Upper lobe of left lung (tissue), 6 donors: ENCODE measurements around the gene JDP2. TPM values are rescaled to one million over a fixed set of nuclear protein-coding genes. Genes with fewer than 3 reads are reported as not detected.

Experiments
- ATAC-seq, 2 donors: fragments of 200-7000 bp; cut with Tn5 transposase; one replicate each; pipeline ENCODE4 v1.9.1; 2022; ENCODE audit warnings: mild to moderate bottlenecking in 2 of 2, moderate library complexity in 2 of 2; ENCODE audit not compliant: low FRiP score in 2 of 2
- DNase-seq, 2 donors: peaks; one replicate each; pipeline ENCODE4 v3.0.0-alpha.2; 2019 to 2020
- H3K27ac ChIP-seq, 4 donors: fragments of 200-600 bp; sonication (generic); one replicate each; pipeline ENCODE4 v1.5.1; 2016 to 2019
- H3K27me3 ChIP-seq, 4 donors: fragments of 200-600 bp; sonication (generic); one replicate each; pipeline ENCODE4 v1.5.1; 2017 to 2019
- H3K36me3 ChIP-seq, 4 donors: fragments of 200-600 bp; sonication (generic); one replicate each; pipeline ENCODE4 v1.5.1; 2016 to 2019
- H3K4me1 ChIP-seq, 4 donors: fragments of 200-600 bp; sonication (generic); one replicate each; pipeline ENCODE4 v1.5.1; 2018 to 2019
- H3K4me3 ChIP-seq, 4 donors: fragments of 200-600 bp; sonication (generic); one replicate each; pipeline ENCODE4 v1.5.1; 2017 to 2019; ENCODE audit warnings: mild to moderate bottlenecking in 2 of 4, moderate library complexity in 1 of 4
- H3K9me3 ChIP-seq, 4 donors: fragments of 200-600 bp; sonication (generic); one replicate each; pipeline ENCODE4 v1.5.1; 2018 to 2019
- EP300 ChIP-seq, 4 donors: sonication (generic); formaldehyde crosslinking; IDR thresholded peaks; one replicate each; pipeline ENCODE4 v1.5.1; 2017; ENCODE audit warnings: antibody characterized with exemption in 4 of 4, control low read depth in 2 of 4
- POLR2A ChIP-seq, 4 donors: fragments of 450-650 bp; IDR thresholded peaks; one replicate each; pipeline ENCODE4 v1.5.1; 2016 to 2017; ENCODE audit warnings: antibody characterized with exemption in 4 of 4, mild to moderate bottlenecking in 2 of 4
- POLR2AphosphoS5 ChIP-seq, 2 donors: sonication (generic); formaldehyde crosslinking; IDR thresholded peaks; one replicate each; pipeline ENCODE4 v1.5.1; 2017; ENCODE audit warnings: antibody characterized with exemption in 2 of 2
- WGBS, 2 donors: methylation state at CpG; one replicate each; pipeline ENCODE4 v1.1.5; 2017 to 2018; 5-methylcytosine and 5-hydroxymethylcytosine counted together
- total RNA-seq, 6 donors: library from RNA; depleted of rRNA in 4 of 6; stranded (reverse); fragments of >200 nt in 4 of 6; gene quantifications; one replicate each; pipeline versions ENCODE4 v1.1.0 to v1.2.1, GENCODE V29; 2016 to 2021
- TF ChIP-seq, protein P1 (sequence below), 6 experiments: fragments of 450-650 bp in 4 of 6; fragments of 200-600 bp in 2 of 6; sonication (generic) in 2 of 6; IDR thresholded peaks; one replicate each; pipeline ENCODE4 v1.5.1; 2016 to 2019; ENCODE audit warnings: antibody characterized with exemption in 6 of 6
- donor health status: DM: no; HTN: no; CAD: no; lungs with moderate emphysema.
- donor health status: DM: no; HTN: yes; CAD: no; lungs with severe emphysema.

JDP2 gene
- total RNA-seq, 6 donors from 2014 or later = 60.5 to 150 (median 110) TPM

DNA sequence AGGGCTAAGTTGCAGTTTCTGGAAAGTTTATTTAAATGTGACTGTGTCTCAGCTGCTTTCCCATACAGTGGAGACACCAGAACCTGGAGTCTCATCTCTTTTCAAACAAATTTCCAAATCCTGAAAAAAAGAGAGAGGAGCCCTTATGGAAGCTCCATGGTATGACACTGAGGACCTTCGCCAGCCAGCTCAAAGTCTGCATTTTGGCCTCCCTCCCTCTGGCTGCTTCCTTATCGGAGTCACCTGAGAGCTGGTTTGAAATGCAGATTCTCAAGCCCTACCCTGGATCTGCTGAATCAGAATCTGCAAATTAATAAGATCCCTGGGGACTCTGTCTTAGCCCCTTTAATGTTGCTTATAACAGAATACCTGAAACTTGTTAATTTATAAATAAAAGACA, 21.7 kb upstream of the JDP2 start:
- Histone ChIP-seq H3K27me3 (no peaks in the 10 kb centered on the region), H3K36me3 (no peaks in the 10 kb centered on the region), H3K4me3 (no peak overlapping the region), H3K9me3 (no peaks in the 10 kb centered on the region), H3K27ac (no peak overlapping the region), H3K4me1 (peaks cover 2 to 19% (median 11%) of the 10 kb centered on the region in 4 donors)
- no peak for TF ChIP-seq POLR2AphosphoS5 (IDR thresholded peaks at IDR 0.05)
- TF ChIP-seq POLR2A (IDR thresholded peaks at IDR 0.05) = no peak
- TF ChIP-seq EP300 (IDR thresholded peaks at IDR 0.05) = no peak
- TF ChIP-seq, protein P1, sequence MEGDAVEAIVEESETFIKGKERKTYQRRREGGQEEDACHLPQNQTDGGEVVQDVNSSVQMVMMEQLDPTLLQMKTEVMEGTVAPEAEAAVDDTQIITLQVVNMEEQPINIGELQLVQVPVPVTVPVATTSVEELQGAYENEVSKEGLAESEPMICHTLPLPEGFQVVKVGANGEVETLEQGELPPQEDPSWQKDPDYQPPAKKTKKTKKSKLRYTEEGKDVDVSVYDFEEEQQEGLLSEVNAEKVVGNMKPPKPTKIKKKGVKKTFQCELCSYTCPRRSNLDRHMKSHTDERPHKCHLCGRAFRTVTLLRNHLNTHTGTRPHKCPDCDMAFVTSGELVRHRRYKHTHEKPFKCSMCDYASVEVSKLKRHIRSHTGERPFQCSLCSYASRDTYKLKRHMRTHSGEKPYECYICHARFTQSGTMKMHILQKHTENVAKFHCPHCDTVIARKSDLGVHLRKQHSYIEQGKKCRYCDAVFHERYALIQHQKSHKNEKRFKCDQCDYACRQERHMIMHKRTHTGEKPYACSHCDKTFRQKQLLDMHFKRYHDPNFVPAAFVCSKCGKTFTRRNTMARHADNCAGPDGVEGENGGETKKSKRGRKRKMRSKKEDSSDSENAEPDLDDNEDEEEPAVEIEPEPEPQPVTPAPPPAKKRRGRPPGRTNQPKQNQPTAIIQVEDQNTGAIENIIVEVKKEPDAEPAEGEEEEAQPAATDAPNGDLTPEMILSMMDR (IDR thresholded peaks at IDR 0.05) = no peak
- ATAC-seq (no peak), DNase-seq (no peak)
- 85 to 95% methylated on average over 2 of the region's 2 CpGs for WGBS, 2 donors

DNA sequence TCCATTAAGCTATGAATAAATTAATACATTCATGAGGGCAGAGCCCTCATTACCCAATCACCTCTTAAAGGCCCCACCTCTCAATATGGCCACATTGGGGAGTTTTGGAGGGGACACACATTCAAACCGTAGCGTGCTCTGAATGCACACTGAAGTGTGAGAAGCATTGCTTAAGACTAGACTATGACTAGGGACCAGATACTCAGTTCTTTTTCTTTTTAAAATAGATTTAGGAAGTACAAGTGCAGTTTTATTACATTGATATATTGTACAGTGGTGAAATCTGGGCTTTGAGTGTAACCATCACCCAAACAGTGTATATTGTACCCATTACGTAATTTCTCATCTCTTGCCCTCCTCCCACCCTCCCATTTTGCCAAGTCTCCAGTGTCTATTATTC, 21.0 kb upstream of the JDP2 start:
- no peak overlapping the region for H3K27ac ChIP-seq
- DNase-seq (no peak), ATAC-seq (peak in 1 of 2 donors; percentile 25)
- no peak for TF ChIP-seq EP300 (IDR thresholded peaks at IDR 0.05)
- no peak for TF ChIP-seq POLR2A (IDR thresholded peaks at IDR 0.05)
- TF ChIP-seq POLR2AphosphoS5 (IDR thresholded peaks at IDR 0.05) = no peak
- TF ChIP-seq, protein P1 (IDR thresholded peaks at IDR 0.05) = no peak
- no peaks in the 10 kb centered on the region for H3K36me3 ChIP-seq
- H3K4me3 ChIP-seq = no peak overlapping the region
- H3K9me3 ChIP-seq = no peaks in the 10 kb centered on the region
- WGBS, 2 donors = 82 to 86% methylated on average over 3 of the region's 3 CpGs
- no peaks in the 10 kb centered on the region for H3K27me3 ChIP-seq
- H3K4me1 ChIP-seq = peaks cover 0 to 15% (median 11%) of the 10 kb centered on the region in 4 donors

DNA sequence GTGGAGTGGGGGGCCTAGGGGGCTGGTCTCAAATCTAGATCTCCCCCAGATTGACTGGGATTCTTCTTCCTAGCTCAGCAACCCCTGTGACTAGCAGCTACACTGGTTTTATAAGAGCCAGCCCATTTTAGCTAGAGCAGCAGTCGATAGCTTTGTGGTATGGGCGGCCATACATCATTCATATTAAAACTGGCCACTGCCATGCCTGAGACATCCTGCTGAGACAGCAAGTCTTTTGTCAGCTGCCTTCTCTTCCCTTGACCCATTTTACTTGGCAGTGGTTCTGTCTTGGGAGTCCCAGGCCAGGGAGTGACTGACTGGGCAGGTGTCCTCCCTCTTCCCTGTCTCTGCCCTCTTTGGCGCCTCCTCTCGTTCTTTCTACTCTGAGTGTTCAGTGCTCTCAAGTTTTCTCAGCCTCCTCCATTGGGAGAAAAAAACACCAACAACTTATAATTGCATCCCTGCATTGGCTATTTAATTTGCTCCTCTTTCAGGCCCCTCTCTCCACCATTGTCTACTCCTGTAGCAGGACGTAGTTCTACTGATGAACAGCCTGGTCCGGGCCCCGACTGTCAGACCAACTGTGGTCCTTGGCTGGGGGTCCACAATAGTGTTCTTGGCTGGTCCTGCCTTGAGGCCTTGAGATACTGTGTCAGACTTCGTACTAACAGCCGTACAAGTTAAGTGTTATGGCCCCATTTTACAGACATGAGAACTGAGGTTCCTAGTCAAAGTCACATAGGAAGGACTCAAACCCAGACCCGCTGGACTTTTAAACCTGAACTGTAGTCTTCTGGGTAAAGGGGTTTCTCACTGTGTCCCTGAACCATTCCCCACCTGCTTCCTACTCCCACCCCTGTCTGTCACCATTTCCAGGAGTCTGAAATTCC, 18.3 kb upstream of the JDP2 start:
- Histone ChIP-seq H3K36me3 (no peaks in the 10 kb centered on the region), H3K4me3 (no peak overlapping the region), H3K27ac (peak overlapping the region in 3 of 4 donors; percentile 7 to 46 (median 33)), H3K27me3 (no peaks in the 10 kb centered on the region), H3K4me1 (peaks cover 0 to 10% (median 6%) of the 10 kb centered on the region in 4 donors), H3K9me3 (no peaks in the 10 kb centered on the region)
- 82 to 95% methylated on average over 10 of the region's 10 CpGs for WGBS, 2 donors
- no peak for TF ChIP-seq EP300 (IDR thresholded peaks at IDR 0.05)
- no peak for TF ChIP-seq POLR2AphosphoS5 (IDR thresholded peaks at IDR 0.05)
- TF ChIP-seq, protein P1 (IDR thresholded peaks at IDR 0.05) = no peak
- no peak for TF ChIP-seq POLR2A (IDR thresholded peaks at IDR 0.05)
- DNase-seq = no peak
- no peak for ATAC-seq

DNA sequence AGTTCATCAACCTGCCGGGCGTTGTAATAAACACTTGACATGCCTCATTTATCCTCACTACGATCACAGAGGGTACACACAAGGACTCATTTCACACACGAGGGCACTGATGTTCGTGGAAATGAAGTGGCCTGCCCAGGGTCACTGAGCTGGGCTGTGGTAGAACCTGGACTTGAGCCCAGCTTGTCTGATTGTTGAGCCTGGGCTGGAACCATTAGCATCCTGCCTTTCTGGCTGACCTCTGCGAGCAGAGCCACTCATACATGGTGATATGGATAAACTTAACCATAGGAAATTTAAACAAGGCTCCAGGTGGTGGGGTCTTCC, 16.6 kb upstream of the JDP2 start:
- peak overlapping the region in 2 of 4 donors; percentile 42 to 46 for H3K27ac ChIP-seq
- 50 to 58% methylated on average over 6 of the region's 6 CpGs for WGBS, 2 donors

DNA sequence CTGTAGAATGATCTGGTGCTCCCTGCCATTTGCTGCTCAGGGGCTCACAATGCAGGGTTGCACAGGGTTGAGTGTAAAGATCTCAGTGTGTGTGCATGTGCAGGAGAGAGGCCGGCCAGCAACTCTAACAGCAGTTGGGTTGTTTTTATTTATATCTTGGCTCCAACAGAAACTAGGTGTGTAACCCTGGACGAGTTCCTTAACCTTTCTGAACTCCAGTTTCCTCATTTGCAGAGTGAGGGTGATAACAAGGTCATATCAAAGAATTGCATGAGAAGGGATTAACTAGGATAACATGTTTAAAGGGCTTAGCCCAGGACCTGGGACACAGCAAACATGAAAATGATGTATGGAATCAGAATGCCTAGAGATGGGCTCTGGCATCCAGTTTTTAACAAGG, 14.8 kb upstream of the JDP2 start:
- TF ChIP-seq, protein P1 (IDR thresholded peaks at IDR 0.05) = no peak
- TF ChIP-seq POLR2A (IDR thresholded peaks at IDR 0.05) = no peak
- TF ChIP-seq POLR2AphosphoS5 (IDR thresholded peaks at IDR 0.05) = no peak
- TF ChIP-seq EP300 (IDR thresholded peaks at IDR 0.05) = no peak
- 56% methylated on average over 2 of the region's 2 CpGs for WGBS, 2 donors
- Histone ChIP-seq H3K4me3 (no peak overlapping the region), H3K9me3 (no peaks in the 10 kb centered on the region), H3K27ac (no peak overlapping the region), H3K27me3 (no peaks in the 10 kb centered on the region), H3K36me3 (no peaks in the 10 kb centered on the region), H3K4me1 (peaks cover 0 to 11% (median 9%) of the 10 kb centered on the region in 4 donors)
- DNase-seq (no peak), ATAC-seq (no peak)

More for the DNA sequence above, 16.6 kb upstream of the JDP2 start:
- no peak for TF ChIP-seq POLR2A (IDR thresholded peaks at IDR 0.05)
- no peaks in the 10 kb centered on the region for H3K36me3 ChIP-seq
- H3K27me3 ChIP-seq = no peaks in the 10 kb centered on the region
- no peak overlapping the region for H3K4me3 ChIP-seq
- H3K4me1 ChIP-seq = peaks cover 0 to 7% (median 6%) of the 10 kb centered on the region in 4 donors
- ATAC-seq (peak in 1 of 2 donors; percentile 20), DNase-seq (no peak)
- H3K9me3 ChIP-seq = no peaks in the 10 kb centered on the region
